Measurements from ENCODE around the gene TRPV3.

Gene TRPV3

GRCh38 chr17:3555189-3555796 lies 2.3 kb downstream of the TRPV3 start:
- ATAC-seq (ENCODE audit: low read depth) = no peak
- H3K27me3 ChIP-seq (ENCODE audit: insufficient read depth, poor library complexity, severe bottlenecking) = no peaks in the 10 kb centered on the region

GRCh38 chr17:3554440-3554839 lies 3.2 kb downstream of the TRPV3 start:
- no peak for TF ChIP-seq CTCF (IDR thresholded peaks at IDR 0.05; ENCODE audit: poor library complexity, severe bottlenecking)
- Histone ChIP-seq H3K9me3 (ENCODE audit: severe bottlenecking) (no peaks in the 10 kb centered on the region), H3K36me3 (ENCODE audit: low read depth) (no peaks in the 10 kb centered on the region), H3K27me3 (ENCODE audit: insufficient read depth, poor library complexity, severe bottlenecking) (no peaks in the 10 kb centered on the region), H3K4me1 (ENCODE audit: insufficient read depth, poor library complexity, severe bottlenecking) (peaks cover 16% of the 10 kb centered on the region), H3K4me3 (ENCODE audit: severe bottlenecking) (no peak overlapping the region), H3K27ac (ENCODE audit: poor library complexity, severe bottlenecking) (no peak overlapping the region)
- DNase-seq (ENCODE audit: low spot score) = no peak
- no peak for ATAC-seq (ENCODE audit: low read depth)

More at GRCh38 chr17:3555189-3555796, 2.3 kb downstream of the TRPV3 start:
- H3K27ac ChIP-seq (ENCODE audit: poor library complexity, severe bottlenecking) = no peak overlapping the region
- H3K36me3 ChIP-seq (ENCODE audit: low read depth) = no peaks in the 10 kb centered on the region
- no peak for DNase-seq (ENCODE audit: low spot score)
- H3K4me1 ChIP-seq (ENCODE audit: insufficient read depth, poor library complexity, severe bottlenecking) = peaks cover 16% of the 10 kb centered on the region
- no peak for TF ChIP-seq CTCF (IDR thresholded peaks at IDR 0.05; ENCODE audit: poor library complexity, severe bottlenecking)
- H3K9me3 ChIP-seq (ENCODE audit: severe bottlenecking) = no peaks in the 10 kb centered on the region
- no peak overlapping the region for H3K4me3 ChIP-seq (ENCODE audit: severe bottlenecking)

GRCh38 chr17:3553419-3554401 lies 3.9 kb downstream of the TRPV3 start:
- ATAC-seq (ENCODE audit: low read depth) (no peak), DNase-seq (ENCODE audit: low spot score) (no peak)
- Histone ChIP-seq H3K36me3 (ENCODE audit: low read depth) (no peaks in the 10 kb centered on the region), H3K9me3 (ENCODE audit: severe bottlenecking) (no peaks in the 10 kb centered on the region), H3K4me3 (ENCODE audit: severe bottlenecking) (no peak overlapping the region), H3K4me1 (ENCODE audit: insufficient read depth, poor library complexity, severe bottlenecking) (peaks cover 9% of the 10 kb centered on the region), H3K27me3 (ENCODE audit: insufficient read depth, poor library complexity, severe bottlenecking) (no peaks in the 10 kb centered on the region), H3K27ac (ENCODE audit: poor library complexity, severe bottlenecking) (no peak overlapping the region)
- TF ChIP-seq CTCF (IDR thresholded peaks at IDR 0.05; ENCODE audit: poor library complexity, severe bottlenecking) = no peak

GRCh38 chr17:3552916-3553315 lies 4.7 kb downstream of the TRPV3 start:
- no peak for TF ChIP-seq CTCF (IDR thresholded peaks at IDR 0.05; ENCODE audit: poor library complexity, severe bottlenecking)
- ATAC-seq (ENCODE audit: low read depth) (no peak), DNase-seq (ENCODE audit: low spot score) (no peak)
- no peaks in the 10 kb centered on the region for H3K36me3 ChIP-seq (ENCODE audit: low read depth)
- no peaks in the 10 kb centered on the region for H3K9me3 ChIP-seq (ENCODE audit: severe bottlenecking)
- H3K27ac ChIP-seq (ENCODE audit: poor library complexity, severe bottlenecking) = no peak overlapping the region
- no peak overlapping the region for H3K4me3 ChIP-seq (ENCODE audit: severe bottlenecking)
- H3K27me3 ChIP-seq (ENCODE audit: insufficient read depth, poor library complexity, severe bottlenecking) = no peaks in the 10 kb centered on the region
- peaks cover 1% of the 10 kb centered on the region for H3K4me1 ChIP-seq (ENCODE audit: insufficient read depth, poor library complexity, severe bottlenecking)
